Spleen (tissue), 11 donors: Measurements from ENCODE around the gene OAT. TPM values are rescaled to one million over a fixed set of nuclear protein-coding genes. Genes with fewer than 3 reads are reported as not detected.
A peak's percentile ranks its signal among the peaks of the same experiment; 100 is the strongest.

ENCODE experiments used
- DNase-seq: peaks from one replicate; pipeline ENCODE4 v3.0.0-alpha.2; 2020
- H3K27ac ChIP-seq, 8 donors: fragments of 200-600 bp; sonication (generic) in 7 of 8; 1 replicate in 4 of 8; 2 replicates in 4 of 8; pipeline versions ENCODE4 v1.5.0 to v1.8.0; 2016 to 2021; ENCODE audit warnings: inconsistent platforms in 4 of 8, mild to moderate bottlenecking in 4 of 8, moderate library complexity in 1 of 8
- H3K27me3 ChIP-seq, 7 donors: fragments of 200-600 bp; sonication (generic) in 6 of 7; replicated peaks in 1 of 7; 1 replicate in 4 of 7; 2 replicates in 3 of 7; pipeline versions ENCODE4 v1.5.0 to v1.8.0; 2016 to 2021; ENCODE audit warnings: inconsistent platforms in 3 of 7, mild to moderate bottlenecking in 1 of 7
- H3K36me3 ChIP-seq, 6 donors: fragments of 200-600 bp; sonication (generic) in 5 of 6; 1 replicate in 4 of 6; 2 replicates in 2 of 6; pipeline versions ENCODE4 v1.5.0 to v1.8.0; 2016 to 2021; ENCODE audit warnings: inconsistent platforms in 2 of 6
- H3K4me1 ChIP-seq, 6 donors: fragments of 200-600 bp; sonication (generic) in 5 of 6; 1 replicate in 3 of 6; 2 replicates in 3 of 6; pipeline versions ENCODE4 v1.5.0 to v1.8.0; 2016 to 2021; ENCODE audit warnings: inconsistent platforms in 3 of 6
- H3K4me3 ChIP-seq, 8 donors: fragments of 200-600 bp; sonication (generic) in 7 of 8; 1 replicate in 4 of 8; 2 replicates in 4 of 8; pipeline versions ENCODE4 v1.5.0 to v1.8.0; 2016 to 2021; ENCODE audit warnings: inconsistent platforms in 4 of 8, mild to moderate bottlenecking in 4 of 8, moderate library complexity in 2 of 8
- H3K9me3 ChIP-seq, 8 donors: fragments of 200-600 bp; sonication (generic) in 7 of 8; 1 replicate in 4 of 8; 2 replicates in 4 of 8; pipeline versions ENCODE4 v1.5.0 to v1.8.0; 2016 to 2021; ENCODE audit warnings: inconsistent platforms in 4 of 8
- POLR2A ChIP-seq, 3 donors: fragments of 450-650 bp; IDR thresholded peaks; one replicate each; pipeline ENCODE4 v1.5.1; 2017; ENCODE audit warnings: antibody characterized with exemption in 3 of 3, mild to moderate bottlenecking in 1 of 3
- POLR2AphosphoS5 ChIP-seq, 3 donors: sonication (generic); formaldehyde crosslinking; IDR thresholded peaks; one replicate each; pipeline ENCODE4 v1.5.1; 2017; ENCODE audit warnings: antibody characterized with exemption in 3 of 3
- WGBS, 5 donors: extraction: QIAGEN DNeasy Blood & Tissue Kit in 3 of 5; methylation state at CpG; one replicate each; pipeline versions ENCODE4 v1.1.5 to v1.1.7; 2013 to 2018; 5-methylcytosine and 5-hydroxymethylcytosine counted together
- intact Hi-C: fragments of 100-400 bp; cut with DNase I; formaldehyde crosslinking; loops from one replicate; pipeline ENCODE4 v1.15.0; 2023; ENCODE audit warnings: low total_unique reads
- polyA plus RNA-seq, 3 donors: library from polyadenylated mRNA; stranded (reverse); fragments of 200-250 nt; gene quantifications; one replicate each; pipeline ENCODE4 v1.2.1, GENCODE V29; 2013
- total RNA-seq, 7 donors: library from RNA; depleted of rRNA in 3 of 7; stranded (reverse); fragments of >200 nt in 3 of 7; fragmentation: NEBNext Ultra II Directional in 4 of 7; extraction: Animal tissue kit (Norgen Biotek cat#: 25700) in 4 of 7; gene quantifications; one replicate each; pipeline versions ENCODE4 v1.1.0 to v1.2.1, GENCODE V29; 2016 to 2021
- TF ChIP-seq, protein P1 (sequence below), 11 experiments: fragments of 200-600 bp in 7 of 11; fragments of 450-650 bp in 4 of 11; sonication (generic) in 4 of 11; IDR thresholded peaks in 8 of 11; conservative IDR thresholded peaks in 3 of 11; 1 replicate in 7 of 11; 2 replicates in 4 of 11; pipeline versions ENCODE4 v1.4.0 to v1.8.0; 2016 to 2021; ENCODE audit warnings: antibody characterized with exemption in 11 of 11, inconsistent platforms in 4 of 11, mild to moderate bottlenecking in 1 of 11
- donor health status: healthy with polysubstance abuse.
- donor health status: DM: no; HTN: no; CAD: no; lungs with moderate emphysema.
- donor health status: DM: no; HTN: no; CAD: no.
- donor health status: Bipolar disorder and iron deficiency.
- donor health status: healthy.
- donor health status: DM: no; HTN: no; CAD: no.
- donor health status: DM: yes; HTN: yes; CAD: no.

The OAT gene
- total and polyA plus RNA-seq, 10 donors: 22.1 to 63.0 (median 47.0) TPM

DNA sequence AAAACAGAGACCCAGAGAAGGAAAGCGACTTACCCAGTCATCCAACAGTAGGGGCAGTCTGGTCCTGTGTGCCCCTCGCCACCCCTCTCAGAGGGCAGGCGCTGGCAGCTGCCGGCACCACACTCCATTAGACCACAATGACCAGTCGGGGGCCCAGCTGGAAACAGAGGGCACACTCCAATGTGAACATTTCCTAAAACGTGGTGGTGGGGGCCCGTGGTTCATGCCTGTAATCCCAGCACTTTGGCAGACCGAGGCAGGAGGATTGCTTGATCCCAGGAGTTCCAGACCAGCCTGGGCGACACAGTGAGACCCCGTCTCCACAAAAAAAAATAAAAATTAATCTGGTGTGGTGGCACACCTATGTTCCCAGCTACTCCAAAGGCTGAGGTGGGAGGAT is 912 bp upstream of the OAT start:
- intact Hi-C loops: no loop called here
- no peak for TF ChIP-seq POLR2AphosphoS5 (IDR thresholded peaks at IDR 0.05)
- no peak for TF ChIP-seq POLR2A (IDR thresholded peaks at IDR 0.05)
- TF ChIP-seq, protein P1, sequence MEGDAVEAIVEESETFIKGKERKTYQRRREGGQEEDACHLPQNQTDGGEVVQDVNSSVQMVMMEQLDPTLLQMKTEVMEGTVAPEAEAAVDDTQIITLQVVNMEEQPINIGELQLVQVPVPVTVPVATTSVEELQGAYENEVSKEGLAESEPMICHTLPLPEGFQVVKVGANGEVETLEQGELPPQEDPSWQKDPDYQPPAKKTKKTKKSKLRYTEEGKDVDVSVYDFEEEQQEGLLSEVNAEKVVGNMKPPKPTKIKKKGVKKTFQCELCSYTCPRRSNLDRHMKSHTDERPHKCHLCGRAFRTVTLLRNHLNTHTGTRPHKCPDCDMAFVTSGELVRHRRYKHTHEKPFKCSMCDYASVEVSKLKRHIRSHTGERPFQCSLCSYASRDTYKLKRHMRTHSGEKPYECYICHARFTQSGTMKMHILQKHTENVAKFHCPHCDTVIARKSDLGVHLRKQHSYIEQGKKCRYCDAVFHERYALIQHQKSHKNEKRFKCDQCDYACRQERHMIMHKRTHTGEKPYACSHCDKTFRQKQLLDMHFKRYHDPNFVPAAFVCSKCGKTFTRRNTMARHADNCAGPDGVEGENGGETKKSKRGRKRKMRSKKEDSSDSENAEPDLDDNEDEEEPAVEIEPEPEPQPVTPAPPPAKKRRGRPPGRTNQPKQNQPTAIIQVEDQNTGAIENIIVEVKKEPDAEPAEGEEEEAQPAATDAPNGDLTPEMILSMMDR (IDR thresholded peaks at IDR 0.05 in 8 of 11, conservative IDR thresholded peaks at IDR 0.05 in 3 of 11): no peak
- peak overlapping the region in 1 of 8 donors; percentile 93 for H3K27ac ChIP-seq
- DNase-seq: peak; percentile 84
- peaks cover 0 to 50% (median 3%) of the 10 kb centered on the region in 7 donors for H3K27me3 ChIP-seq
- peaks cover 5 to 46% (median 24%) of the 10 kb centered on the region in 6 donors for H3K4me1 ChIP-seq
- H3K36me3 ChIP-seq: no peaks in the 10 kb centered on the region
- no peaks in the 10 kb centered on the region for H3K9me3 ChIP-seq
- WGBS, 5 donors: 85 to 91% (median 88%) methylated on average over 10 of the region's 10 CpGs
- H3K4me3 ChIP-seq: peak overlapping the region in 4 of 8 donors; percentile 85 to 93 (median 90)

DNA sequence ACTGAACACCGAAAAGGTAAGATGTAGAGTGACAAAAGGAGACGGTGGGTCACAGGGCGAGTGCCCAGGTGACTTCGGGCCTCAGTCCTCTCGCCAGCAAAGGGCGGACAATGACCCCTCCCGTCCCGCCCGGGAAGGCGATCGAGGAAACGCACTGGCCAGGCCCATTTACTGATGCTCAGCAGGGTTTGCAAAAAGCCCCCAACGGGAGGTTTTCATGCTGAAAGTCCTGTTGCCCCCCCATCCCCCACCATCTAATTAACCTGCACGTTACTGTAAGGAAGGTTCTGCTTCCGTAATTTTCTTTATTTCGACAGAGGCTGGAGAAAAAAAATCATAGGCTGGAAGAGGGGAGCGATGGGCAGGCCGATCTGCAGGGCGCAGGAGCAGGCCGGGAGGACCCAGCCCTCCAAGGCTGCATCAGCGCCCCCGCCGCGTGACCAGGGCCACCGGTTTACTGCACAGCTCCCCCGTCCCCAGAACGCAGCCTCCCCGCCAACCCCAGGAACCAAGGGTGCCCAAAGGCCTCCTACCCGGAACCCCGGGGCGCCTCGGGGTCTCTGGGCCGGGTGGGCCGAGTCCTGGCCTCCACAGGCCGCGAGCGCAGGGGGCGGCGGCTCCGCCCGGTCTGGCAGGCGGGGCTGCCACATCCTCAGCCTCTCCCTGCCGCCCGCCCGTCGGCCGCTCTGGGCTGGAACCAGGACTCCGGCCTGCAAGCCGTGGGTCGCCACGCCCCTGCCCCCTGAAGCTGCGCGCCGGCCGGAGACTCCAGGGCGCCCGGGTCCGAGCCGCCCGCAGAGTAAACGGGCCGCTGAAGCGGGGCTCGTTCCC is 613 bp downstream of the OAT start:
- WGBS, 5 donors: 7 to 14% (median 11%) methylated on average over 35 to 64 of the region's 64 CpGs
- intact Hi-C loops: no loop called here
- peak; percentile 93 for DNase-seq

DNA sequence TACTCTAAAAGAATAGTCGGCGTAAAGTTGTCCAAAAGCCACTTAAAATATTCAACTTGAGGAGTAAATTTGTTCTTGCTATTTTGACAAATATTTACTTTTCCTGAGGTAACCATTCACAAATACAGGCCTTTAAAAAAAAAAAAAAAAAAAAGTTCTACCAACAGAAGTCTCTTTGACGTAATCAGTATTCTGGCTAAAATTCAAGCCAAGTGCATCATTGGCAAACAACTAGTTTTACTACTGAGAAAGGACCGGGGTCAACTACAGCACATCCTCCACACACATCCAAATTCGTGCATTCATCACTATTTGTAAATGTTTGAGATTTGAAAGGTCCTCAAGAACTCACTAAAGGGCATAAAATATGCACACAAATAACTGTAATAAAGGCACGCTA is 2.0 kb downstream of the OAT start:
- 77 to 86% (median 86%) methylated on average over 6 of the region's 6 CpGs for WGBS, 5 donors
- no peak for DNase-seq
- H3K4me1 ChIP-seq: peaks cover 5 to 54% (median 29%) of the 10 kb centered on the region in 6 donors
- no peaks in the 10 kb centered on the region for H3K9me3 ChIP-seq
- no peak overlapping the region for H3K4me3 ChIP-seq
- H3K27ac ChIP-seq: peak overlapping the region in 2 of 8 donors; percentile 11 to 34
- H3K27me3 ChIP-seq: peaks cover 0 to 25% (median 0%) of the 10 kb centered on the region in 7 donors
- intact Hi-C loops: no loop called here
- H3K36me3 ChIP-seq: peaks cover 0 to 9% (median 0%) of the 10 kb centered on the region in 6 donors
- TF ChIP-seq POLR2A (IDR thresholded peaks at IDR 0.05): no peak
- TF ChIP-seq, protein P1 (IDR thresholded peaks at IDR 0.05 in 8 of 11, conservative IDR thresholded peaks at IDR 0.05 in 3 of 11): no peak
- TF ChIP-seq POLR2AphosphoS5 (IDR thresholded peaks at IDR 0.05): no peak

More for the DNA sequence above, 613 bp downstream of the OAT start:
- peak overlapping the region; percentile 69 to 93 (median 88) for H3K4me3 ChIP-seq
- H3K36me3 ChIP-seq: no peaks in the 10 kb centered on the region
- no peak for TF ChIP-seq POLR2AphosphoS5 (IDR thresholded peaks at IDR 0.05)
- TF ChIP-seq, protein P1 (IDR thresholded peaks at IDR 0.05 in 8 of 11, conservative IDR thresholded peaks at IDR 0.05 in 3 of 11): no peak
- no peak for TF ChIP-seq POLR2A (IDR thresholded peaks at IDR 0.05)
- peaks cover 5 to 54% (median 29%) of the 10 kb centered on the region in 6 donors for H3K4me1 ChIP-seq
- H3K9me3 ChIP-seq: no peaks in the 10 kb centered on the region
- peaks cover 0 to 39% (median 3%) of the 10 kb centered on the region in 7 donors for H3K27me3 ChIP-seq
- peak overlapping the region; percentile 71 to 94 (median 89) for H3K27ac ChIP-seq

DNA sequence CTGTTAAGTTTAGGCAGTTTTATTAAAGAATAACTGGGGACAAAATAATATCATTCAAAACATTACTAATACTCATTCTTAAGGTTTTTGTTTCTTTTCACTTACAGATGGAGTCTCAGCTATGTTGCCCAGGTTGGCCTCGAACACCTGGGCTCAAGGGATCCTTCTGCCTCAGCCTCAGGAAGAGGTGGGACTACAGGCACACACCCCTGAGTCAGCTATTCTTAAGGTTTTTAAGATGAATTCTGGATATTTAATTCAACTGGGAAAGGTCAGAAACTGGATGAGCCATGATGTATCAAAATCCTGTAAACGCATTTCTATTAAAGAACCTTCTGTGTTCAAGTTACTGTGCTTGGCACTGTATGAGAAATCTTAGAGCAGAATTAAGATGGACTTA is 3.5 kb downstream of the OAT start:
- no peaks in the 10 kb centered on the region for H3K9me3 ChIP-seq
- peaks cover 0 to 10% (median 0%) of the 10 kb centered on the region in 7 donors for H3K27me3 ChIP-seq
- no peak overlapping the region for H3K27ac ChIP-seq
- WGBS, 5 donors: 84 to 92% (median 88%) methylated on average over 2 of the region's 2 CpGs
- peaks cover 5 to 54% (median 29%) of the 10 kb centered on the region in 6 donors for H3K4me1 ChIP-seq
- intact Hi-C loops: no loop called here
- TF ChIP-seq POLR2A (IDR thresholded peaks at IDR 0.05) (no peak), POLR2AphosphoS5 (IDR thresholded peaks at IDR 0.05) (no peak)
- TF ChIP-seq, protein P1 (IDR thresholded peaks at IDR 0.05 in 8 of 11, conservative IDR thresholded peaks at IDR 0.05 in 3 of 11): no peak
- no peak overlapping the region for H3K4me3 ChIP-seq
- no peak for DNase-seq
- H3K36me3 ChIP-seq: peaks cover 0 to 23% (median 0%) of the 10 kb centered on the region in 6 donors
